Liver (tissue), 3 donors: ENCODE measurements around the gene LENG1.

Experiments
- FOXA1 ChIP-seq: IDR thresholded peaks from 2 replicates; pipeline ENCODE4 v1.6.1; 2016; ENCODE audit warnings: antibody characterized with exemption
- GABPA ChIP-seq, 2 donors: IDR thresholded peaks in 1 of 2; conservative IDR thresholded peaks in 1 of 2; 2 replicates each; pipeline ENCODE4 v1.6.1; 2016; ENCODE audit warnings: antibody characterized with exemption in 2 of 2, mild to moderate bottlenecking in 1 of 2, moderate library complexity in 1 of 2
- HNF4A ChIP-seq, 2 donors: conservative IDR thresholded peaks; 2 replicates each; pipeline ENCODE4 v1.6.1; 2016; ENCODE audit warnings: antibody characterized with exemption in 2 of 2, mild to moderate bottlenecking in 2 of 2
- JUND ChIP-seq, 2 donors: IDR thresholded peaks; 2 replicates each; pipeline ENCODE4 v1.6.1; 2016; ENCODE audit warnings: antibody characterized with exemption in 2 of 2
- NR2F2 ChIP-seq: IDR thresholded peaks from 2 replicates; pipeline ENCODE4 v1.6.1; 2016; ENCODE audit warnings: antibody characterized with exemption
- RAD21 ChIP-seq, 2 donors: IDR thresholded peaks; 2 replicates each; pipeline ENCODE4 v1.6.1; 2016; ENCODE audit warnings: antibody characterized with exemption in 2 of 2, mild to moderate bottlenecking in 2 of 2
- SP1 ChIP-seq: IDR thresholded peaks from 2 replicates; pipeline ENCODE4 v1.6.1; 2018; ENCODE audit warnings: antibody characterized with exemption, mild to moderate bottlenecking
- TAF1 ChIP-seq: conservative IDR thresholded peaks from 2 replicates; pipeline ENCODE4 v1.6.1; 2016; ENCODE audit warnings: antibody characterized with exemption, mild to moderate bottlenecking
- YY1 ChIP-seq: IDR thresholded peaks from 2 replicates; pipeline ENCODE4 v1.6.1; 2016; ENCODE audit warnings: antibody characterized with exemption, mild to moderate bottlenecking
- TF ChIP-seq, protein P1 (sequence below): fragments of 150-350 bp; IDR thresholded peaks from 2 replicates; pipeline ENCODE4 v1.5.1; 2017; ENCODE audit warnings: improper control_type of control experiment, low read depth, low read length; ENCODE audit not compliant: missing input control
- TF ChIP-seq, protein P2 (sequence below): IDR thresholded peaks from 2 replicates; pipeline ENCODE4 v1.6.1; 2016; ENCODE audit warnings: antibody characterized with exemption
- TF ChIP-seq, protein P3 (sequence below): IDR thresholded peaks from 2 replicates; pipeline ENCODE4 v1.6.1; 2016; ENCODE audit warnings: antibody characterized with exemption
- TF ChIP-seq, protein P4 (sequence below): IDR thresholded peaks from 2 replicates; pipeline ENCODE4 v1.6.1; 2016; ENCODE audit warnings: antibody characterized with exemption
- donor health status: healthy.
- donor health status: healthy.

DNA sequence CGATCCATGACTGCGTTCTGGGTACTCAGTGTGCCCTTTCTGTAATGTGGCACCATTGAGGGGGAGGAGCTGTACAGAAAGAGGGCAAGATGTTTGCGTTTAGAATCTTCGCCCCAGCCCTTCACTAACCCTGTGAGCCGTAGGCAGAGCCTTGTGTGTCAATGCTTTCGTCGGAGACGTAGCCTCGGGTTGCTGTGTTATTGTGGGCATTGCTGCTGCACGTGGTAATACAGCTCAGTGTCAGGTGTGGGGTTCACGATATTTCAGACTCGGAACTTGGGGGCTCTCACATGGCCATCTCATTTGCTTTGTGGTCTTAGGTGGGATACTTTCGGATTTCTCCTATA lies 47.3 kb upstream of the LENG1 start:
- TF ChIP-seq, protein P1, sequence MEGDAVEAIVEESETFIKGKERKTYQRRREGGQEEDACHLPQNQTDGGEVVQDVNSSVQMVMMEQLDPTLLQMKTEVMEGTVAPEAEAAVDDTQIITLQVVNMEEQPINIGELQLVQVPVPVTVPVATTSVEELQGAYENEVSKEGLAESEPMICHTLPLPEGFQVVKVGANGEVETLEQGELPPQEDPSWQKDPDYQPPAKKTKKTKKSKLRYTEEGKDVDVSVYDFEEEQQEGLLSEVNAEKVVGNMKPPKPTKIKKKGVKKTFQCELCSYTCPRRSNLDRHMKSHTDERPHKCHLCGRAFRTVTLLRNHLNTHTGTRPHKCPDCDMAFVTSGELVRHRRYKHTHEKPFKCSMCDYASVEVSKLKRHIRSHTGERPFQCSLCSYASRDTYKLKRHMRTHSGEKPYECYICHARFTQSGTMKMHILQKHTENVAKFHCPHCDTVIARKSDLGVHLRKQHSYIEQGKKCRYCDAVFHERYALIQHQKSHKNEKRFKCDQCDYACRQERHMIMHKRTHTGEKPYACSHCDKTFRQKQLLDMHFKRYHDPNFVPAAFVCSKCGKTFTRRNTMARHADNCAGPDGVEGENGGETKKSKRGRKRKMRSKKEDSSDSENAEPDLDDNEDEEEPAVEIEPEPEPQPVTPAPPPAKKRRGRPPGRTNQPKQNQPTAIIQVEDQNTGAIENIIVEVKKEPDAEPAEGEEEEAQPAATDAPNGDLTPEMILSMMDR: no peak
- TF ChIP-seq YY1 (no peak), TAF1 (no peak), JUND (IDR thresholded peaks at IDR 0.05) (no peak), SP1 (no peak), HNF4A (conservative IDR thresholded peaks at IDR 0.05) (no peak), NR2F2 (no peak), FOXA1 (no peak), RAD21 (IDR thresholded peaks at IDR 0.05) (no peak), GABPA (IDR thresholded peaks at IDR 0.05 in 1 of 2, conservative IDR thresholded peaks at IDR 0.05 in 1 of 2) (no peak)
- TF ChIP-seq, protein P2, sequence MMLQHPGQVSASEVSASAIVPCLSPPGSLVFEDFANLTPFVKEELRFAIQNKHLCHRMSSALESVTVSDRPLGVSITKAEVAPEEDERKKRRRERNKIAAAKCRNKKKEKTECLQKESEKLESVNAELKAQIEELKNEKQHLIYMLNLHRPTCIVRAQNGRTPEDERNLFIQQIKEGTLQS: no peak
- TF ChIP-seq, protein P3, sequence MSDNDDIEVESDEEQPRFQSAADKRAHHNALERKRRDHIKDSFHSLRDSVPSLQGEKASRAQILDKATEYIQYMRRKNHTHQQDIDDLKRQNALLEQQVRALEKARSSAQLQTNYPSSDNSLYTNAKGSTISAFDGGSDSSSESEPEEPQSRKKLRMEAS: no peak
- TF ChIP-seq, protein P4, sequence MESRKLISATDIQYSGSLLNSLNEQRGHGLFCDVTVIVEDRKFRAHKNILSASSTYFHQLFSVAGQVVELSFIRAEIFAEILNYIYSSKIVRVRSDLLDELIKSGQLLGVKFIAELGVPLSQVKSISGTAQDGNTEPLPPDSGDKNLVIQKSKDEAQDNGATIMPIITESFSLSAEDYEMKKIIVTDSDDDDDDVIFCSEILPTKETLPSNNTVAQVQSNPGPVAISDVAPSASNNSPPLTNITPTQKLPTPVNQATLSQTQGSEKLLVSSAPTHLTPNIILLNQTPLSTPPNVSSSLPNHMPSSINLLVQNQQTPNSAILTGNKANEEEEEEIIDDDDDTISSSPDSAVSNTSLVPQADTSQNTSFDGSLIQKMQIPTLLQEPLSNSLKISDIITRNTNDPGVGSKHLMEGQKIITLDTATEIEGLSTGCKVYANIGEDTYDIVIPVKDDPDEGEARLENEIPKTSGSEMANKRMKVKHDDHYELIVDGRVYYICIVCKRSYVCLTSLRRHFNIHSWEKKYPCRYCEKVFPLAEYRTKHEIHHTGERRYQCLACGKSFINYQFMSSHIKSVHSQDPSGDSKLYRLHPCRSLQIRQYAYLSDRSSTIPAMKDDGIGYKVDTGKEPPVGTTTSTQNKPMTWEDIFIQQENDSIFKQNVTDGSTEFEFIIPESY: no peak
